Lung microvascular endothelial cell (primary cell): ENCODE results near the gene RUNX1. TPM values are rescaled to one million over a fixed set of nuclear protein-coding genes. Genes with fewer than 3 reads are reported as not detected.

ENCODE experiments used
- DNase-seq, 2 donors: peaks; one replicate each; pipeline versions ENCODE4 v3.0.0 to v3.0.0-alpha.2; 2010; ENCODE audit warnings: low read depth in 2 of 2
- total RNA-seq: library from RNA; depleted of rRNA; stranded (reverse); fragments of >200 nt; gene quantifications from 2 replicates; pipeline ENCODE4 v1.2.1, GENCODE V29; 2014

RUNX1 gene
- total RNA-seq, 1 donor from 2014 or later: 0.20 TPM

GRCh38 chr21:34992736-34993398, 56.2 kb downstream of the RUNX1 start:
- no peak for DNase-seq

- DNase-seq: no peak
Observed at GRCh38 chr21:34992180-34992579, 56.9 kb downstream of the RUNX1 start.

- no peak for DNase-seq
Observed at GRCh38 chr21:34991366-34991957, 57.6 kb downstream of the RUNX1 start.

- DNase-seq: no peak
Observed at GRCh38 chr21:34990842-34991241, 58.3 kb downstream of the RUNX1 start.

- no peak for DNase-seq
Observed at GRCh38 chr21:34989337-34990151, 59.6 kb downstream of the RUNX1 start.

- DNase-seq: no peak
Observed at GRCh38 chr21:34988625-34989024, 60.5 kb downstream of the RUNX1 start.

GRCh38 chr21:34988139-34988538, 61.0 kb downstream of the RUNX1 start:
- no peak for DNase-seq

GRCh38 chr21:34987501-34988072, 61.5 kb downstream of the RUNX1 start:
- no peak for DNase-seq

- peak in 1 of 2 donors; percentile 20 for DNase-seq
Observed at GRCh38 chr21:34986561-34987500, 62.3 kb downstream of the RUNX1 start.

GRCh38 chr21:34984356-34985058, 64.6 kb downstream of the RUNX1 start:
- no peak for DNase-seq

- peak in 1 of 2 donors; percentile 54 for DNase-seq
Observed at GRCh38 chr21:34983680-34984086, 65.4 kb downstream of the RUNX1 start.

GRCh38 chr21:34981791-34982190, 67.3 kb downstream of the RUNX1 start:
- no peak for DNase-seq

GRCh38 chr21:34980423-34981115, 68.5 kb downstream of the RUNX1 start:
- no peak for DNase-seq

- no peak for DNase-seq
Observed at GRCh38 chr21:34979383-34979782, 69.7 kb downstream of the RUNX1 start.

GRCh38 chr21:34977333-34977732, 71.8 kb downstream of the RUNX1 start:
- DNase-seq: no peak

GRCh38 chr21:34974162-34974981, 74.7 kb downstream of the RUNX1 start:
- peak in 1 of 2 donors; percentile 24 for DNase-seq

GRCh38 chr21:34973685-34974084, 75.4 kb downstream of the RUNX1 start:
- DNase-seq: no peak

GRCh38 chr21:34971656-34972055, 77.4 kb downstream of the RUNX1 start:
- DNase-seq: no peak

GRCh38 chr21:34970566-34970965, 78.5 kb downstream of the RUNX1 start:
- no peak for DNase-seq
